ENCODE results near the gene TPBG.

TPBG gene

GRCh38 chr6:82363428-82364086 is at the start of gene TPBG:
TPBG (plus strand) TSS chr6:82363817; CDS start chr6:82364962, 1,145 bp downstream.
- DNase-seq = no peak

- DNase-seq = no peak
Observed at GRCh38 chr6:82322386-82322785, 41.2 kb upstream of the TPBG start.

GRCh38 chr6:82329766-82330165 is 33.9 kb upstream of the TPBG start:
- no peak for DNase-seq

GRCh38 chr6:82330171-82330804 is 33.3 kb upstream of the TPBG start:
- no peak for DNase-seq

GRCh38 chr6:82331031-82331773 is 32.4 kb upstream of the TPBG start:
- no peak for DNase-seq

- no peak for DNase-seq
Observed at GRCh38 chr6:82333781-82334180, 29.8 kb upstream of the TPBG start.

- no peak for DNase-seq
Observed at GRCh38 chr6:82337688-82338257, 25.8 kb upstream of the TPBG start.

- DNase-seq = no peak
Observed at GRCh38 chr6:82348130-82348529, 15.5 kb upstream of the TPBG start.

- no peak for DNase-seq
Observed at GRCh38 chr6:82353848-82354247, 9.8 kb upstream of the TPBG start.

GRCh38 chr6:82360552-82360951 is 3.1 kb upstream of the TPBG start:
- DNase-seq = no peak

- no peak for DNase-seq
Observed at GRCh38 chr6:82361631-82362030, 2.0 kb upstream of the TPBG start.

GRCh38 chr6:82362144-82362543 is 1.5 kb upstream of the TPBG start:
- DNase-seq = no peak

- DNase-seq = no peak
Observed at GRCh38 chr6:82362878-82363427, 664 bp upstream of the TPBG start.

GRCh38 chr6:82364087-82365015 is 734 bp downstream of the TPBG start:
- no peak for DNase-seq

GRCh38 chr6:82365016-82365795 is 1.6 kb downstream of the TPBG start:
- DNase-seq = no peak

GRCh38 chr6:82367704-82368103 is 4.1 kb downstream of the TPBG start:
- DNase-seq = no peak

GRCh38 chr6:82370788-82371187 is 7.2 kb downstream of the TPBG start:
- no peak for DNase-seq

- DNase-seq = no peak
Observed at GRCh38 chr6:82371799-82372546, 8.4 kb downstream of the TPBG start.

- no peak for DNase-seq
Observed at GRCh38 chr6:82372656-82373055, 9.0 kb downstream of the TPBG start.

GRCh38 chr6:82374516-82374915 is 10.9 kb downstream of the TPBG start:
- no peak for DNase-seq

- no peak for DNase-seq
Observed at GRCh38 chr6:82376636-82377035, 13.0 kb downstream of the TPBG start.
